ENCODE results near the gene INPP5F.

- TF ChIP-seq ZNF8 (CRISPR knock-in tag; IDR thresholded peaks at IDR 0.05) (no peak), GLIS3 (CRISPR knock-in tag; IDR thresholded peaks at IDR 0.05) (no peak), ZNF70 (CRISPR knock-in tag; IDR thresholded peaks at IDR 0.05) (no peak), TCF4 (CRISPR knock-in tag; IDR thresholded peaks at IDR 0.05; ENCODE audit: borderline replicate concordance) (no peak), TOX (CRISPR knock-in tag; IDR thresholded peaks at IDR 0.05; ENCODE audit: borderline replicate concordance) (no peak), PATZ1 (CRISPR knock-in tag; IDR thresholded peaks at IDR 0.05; ENCODE audit: borderline replicate concordance) (no peak), ISL1 (CRISPR knock-in tag; IDR thresholded peaks at IDR 0.05) (no peak), BACH2 (CRISPR knock-in tag; IDR thresholded peaks at IDR 0.05; ENCODE audit: borderline replicate concordance) (no peak), ZFP3 (CRISPR knock-in tag; IDR thresholded peaks at IDR 0.05) (no peak), ZNF565 (CRISPR knock-in tag; conservative IDR thresholded peaks at IDR 0.05; ENCODE audit: low read depth) (no peak)
- TF ChIP-seq, protein P1, sequence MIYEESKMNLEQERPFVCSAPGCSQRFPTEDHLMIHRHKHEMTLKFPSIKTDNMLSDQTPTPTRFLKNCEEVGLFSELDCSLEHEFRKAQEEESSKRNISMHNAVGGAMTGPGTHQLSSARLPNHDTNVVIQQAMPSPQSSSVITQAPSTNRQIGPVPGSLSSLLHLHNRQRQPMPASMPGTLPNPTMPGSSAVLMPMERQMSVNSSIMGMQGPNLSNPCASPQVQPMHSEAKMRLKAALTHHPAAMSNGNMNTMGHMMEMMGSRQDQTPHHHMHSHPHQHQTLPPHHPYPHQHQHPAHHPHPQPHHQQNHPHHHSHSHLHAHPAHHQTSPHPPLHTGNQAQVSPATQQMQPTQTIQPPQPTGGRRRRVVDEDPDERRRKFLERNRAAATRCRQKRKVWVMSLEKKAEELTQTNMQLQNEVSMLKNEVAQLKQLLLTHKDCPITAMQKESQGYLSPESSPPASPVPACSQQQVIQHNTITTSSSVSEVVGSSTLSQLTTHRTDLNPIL (CRISPR knock-in tag; IDR thresholded peaks at IDR 0.05; ENCODE audit: low read depth): no peak
- TF ChIP-seq, protein P2, sequence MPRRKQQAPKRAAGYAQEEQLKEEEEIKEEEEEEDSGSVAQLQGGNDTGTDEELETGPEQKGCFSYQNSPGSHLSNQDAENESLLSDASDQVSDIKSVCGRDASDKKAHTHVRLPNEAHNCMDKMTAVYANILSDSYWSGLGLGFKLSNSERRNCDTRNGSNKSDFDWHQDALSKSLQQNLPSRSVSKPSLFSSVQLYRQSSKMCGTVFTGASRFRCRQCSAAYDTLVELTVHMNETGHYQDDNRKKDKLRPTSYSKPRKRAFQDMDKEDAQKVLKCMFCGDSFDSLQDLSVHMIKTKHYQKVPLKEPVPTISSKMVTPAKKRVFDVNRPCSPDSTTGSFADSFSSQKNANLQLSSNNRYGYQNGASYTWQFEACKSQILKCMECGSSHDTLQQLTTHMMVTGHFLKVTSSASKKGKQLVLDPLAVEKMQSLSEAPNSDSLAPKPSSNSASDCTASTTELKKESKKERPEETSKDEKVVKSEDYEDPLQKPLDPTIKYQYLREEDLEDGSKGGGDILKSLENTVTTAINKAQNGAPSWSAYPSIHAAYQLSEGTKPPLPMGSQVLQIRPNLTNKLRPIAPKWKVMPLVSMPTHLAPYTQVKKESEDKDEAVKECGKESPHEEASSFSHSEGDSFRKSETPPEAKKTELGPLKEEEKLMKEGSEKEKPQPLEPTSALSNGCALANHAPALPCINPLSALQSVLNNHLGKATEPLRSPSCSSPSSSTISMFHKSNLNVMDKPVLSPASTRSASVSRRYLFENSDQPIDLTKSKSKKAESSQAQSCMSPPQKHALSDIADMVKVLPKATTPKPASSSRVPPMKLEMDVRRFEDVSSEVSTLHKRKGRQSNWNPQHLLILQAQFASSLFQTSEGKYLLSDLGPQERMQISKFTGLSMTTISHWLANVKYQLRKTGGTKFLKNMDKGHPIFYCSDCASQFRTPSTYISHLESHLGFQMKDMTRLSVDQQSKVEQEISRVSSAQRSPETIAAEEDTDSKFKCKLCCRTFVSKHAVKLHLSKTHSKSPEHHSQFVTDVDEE (CRISPR knock-in tag; IDR thresholded peaks at IDR 0.05): no peak
Observed at GRCh38 chr10:119878524-119878923, 152.7 kb downstream of the INPP5F start.

Data from SK-N-SH treated with all-trans-retinoic acid at 6 μM for 48 hours (cell line).